ENCODE data around the gene AKAP12.

- TF ChIP-seq REST (IDR thresholded peaks at IDR 0.05; ENCODE audit: low read depth) = no peak
- TF ChIP-seq RAD21 (IDR thresholded peaks at IDR 0.05; ENCODE audit: low read depth) = no peak
- TF ChIP-seq CREB1 (IDR thresholded peaks at IDR 0.05; ENCODE audit: low read depth) = no peak
- TF ChIP-seq YY1 (IDR thresholded peaks at IDR 0.05; ENCODE audit: low read depth) = no peak
- TF ChIP-seq MAX (IDR thresholded peaks at IDR 0.05) = no peak
- no peak for TF ChIP-seq NFIC (IDR thresholded peaks at IDR 0.05)
- TF ChIP-seq EGR1 (IDR thresholded peaks at IDR 0.05) = no peak
- no peak for TF ChIP-seq USF1 (IDR thresholded peaks at IDR 0.05)
- TF ChIP-seq ZBTB7A (IDR thresholded peaks at IDR 0.05; ENCODE audit: low read depth) = no peak
- TF ChIP-seq EP300 (IDR thresholded peaks at IDR 0.05; ENCODE audit: borderline replicate concordance) = no peak
- TF ChIP-seq CEBPB (IDR thresholded peaks at IDR 0.05) = no peak
- TF ChIP-seq TCF12 (IDR thresholded peaks at IDR 0.05; ENCODE audit: low read depth) = no peak
- TF ChIP-seq TEAD4 (IDR thresholded peaks at IDR 0.05) = no peak
- TF ChIP-seq FOXM1 (IDR thresholded peaks at IDR 0.05; ENCODE audit: borderline replicate concordance, low read depth) = no peak
These were observed 28.7 kb upstream of the AKAP12 start for GRCh38 chr6:151211075-151211474.
